GM12872 (cell line): Measurements from ENCODE around the gene SLC35F3.

Experiments
- TF ChIP-seq, protein P1 (sequence below): IDR thresholded peaks from 3 replicates; pipeline ENCODE4 v1.5.1; 2011; ENCODE audit warnings: low read depth, mild to moderate bottlenecking, low read length, moderate library complexity; ENCODE audit not compliant: insufficient read depth

SLC35F3 gene

GRCh38 chr1:234243521-234244260 lies 339.2 kb downstream of the SLC35F3 start:
- TF ChIP-seq, protein P1, sequence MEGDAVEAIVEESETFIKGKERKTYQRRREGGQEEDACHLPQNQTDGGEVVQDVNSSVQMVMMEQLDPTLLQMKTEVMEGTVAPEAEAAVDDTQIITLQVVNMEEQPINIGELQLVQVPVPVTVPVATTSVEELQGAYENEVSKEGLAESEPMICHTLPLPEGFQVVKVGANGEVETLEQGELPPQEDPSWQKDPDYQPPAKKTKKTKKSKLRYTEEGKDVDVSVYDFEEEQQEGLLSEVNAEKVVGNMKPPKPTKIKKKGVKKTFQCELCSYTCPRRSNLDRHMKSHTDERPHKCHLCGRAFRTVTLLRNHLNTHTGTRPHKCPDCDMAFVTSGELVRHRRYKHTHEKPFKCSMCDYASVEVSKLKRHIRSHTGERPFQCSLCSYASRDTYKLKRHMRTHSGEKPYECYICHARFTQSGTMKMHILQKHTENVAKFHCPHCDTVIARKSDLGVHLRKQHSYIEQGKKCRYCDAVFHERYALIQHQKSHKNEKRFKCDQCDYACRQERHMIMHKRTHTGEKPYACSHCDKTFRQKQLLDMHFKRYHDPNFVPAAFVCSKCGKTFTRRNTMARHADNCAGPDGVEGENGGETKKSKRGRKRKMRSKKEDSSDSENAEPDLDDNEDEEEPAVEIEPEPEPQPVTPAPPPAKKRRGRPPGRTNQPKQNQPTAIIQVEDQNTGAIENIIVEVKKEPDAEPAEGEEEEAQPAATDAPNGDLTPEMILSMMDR, result no peak

- TF ChIP-seq, protein P1, result no peak
Observed at GRCh38 chr1:234244482-234244881, 340.0 kb downstream of the SLC35F3 start.

DNA sequence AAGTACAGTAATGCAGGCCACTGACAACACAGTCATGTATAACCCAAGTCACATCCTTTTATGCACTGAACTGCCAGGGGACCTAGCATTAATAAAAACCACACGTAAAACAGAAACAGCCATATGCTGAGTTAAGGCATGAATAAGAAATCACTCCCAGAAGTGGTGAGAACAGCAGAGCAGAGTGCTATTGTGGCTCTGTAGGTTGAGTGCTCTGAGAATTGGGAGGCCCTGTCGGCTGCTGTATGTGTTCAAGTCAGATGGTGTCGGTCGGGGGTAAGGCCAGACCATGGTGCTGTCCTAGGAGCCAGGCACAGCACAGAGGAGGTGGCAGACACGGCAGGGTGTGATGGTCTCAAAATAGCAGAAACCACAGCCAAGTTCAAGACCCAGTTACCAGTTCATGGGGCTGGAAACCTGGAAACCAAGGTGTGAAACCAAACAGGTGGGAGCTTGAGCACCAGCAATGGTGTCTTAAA lies 342.2 kb downstream of the SLC35F3 start:
- TF ChIP-seq, protein P1, result no peak

- TF ChIP-seq, protein P1, result no peak
Observed at GRCh38 chr1:234250747-234251146, 346.3 kb downstream of the SLC35F3 start.

DNA sequence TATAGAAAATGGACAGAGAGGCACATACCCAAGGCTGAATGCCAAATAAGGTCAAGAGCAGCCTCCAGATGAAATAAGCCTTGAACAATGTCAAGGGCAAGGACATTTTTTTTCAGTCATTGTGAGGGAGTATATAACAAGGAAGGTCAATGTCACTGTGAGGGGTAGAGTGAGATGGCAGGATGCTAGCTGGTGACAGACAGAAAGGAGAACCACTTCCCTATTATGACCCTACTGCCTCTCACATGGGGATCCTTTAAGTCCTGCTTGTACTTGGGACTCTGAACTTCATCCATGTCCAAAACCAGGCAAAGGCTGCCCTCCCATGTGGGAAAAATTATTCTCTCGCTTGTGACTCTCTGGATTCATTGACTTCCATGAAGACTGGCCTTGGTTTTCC lies 349.3 kb downstream of the SLC35F3 start:
- TF ChIP-seq, protein P1, result no peak

GRCh38 chr1:234256359-234256758 lies 351.9 kb downstream of the SLC35F3 start:
- TF ChIP-seq, protein P1, result no peak

GRCh38 chr1:234258071-234258470 lies 353.6 kb downstream of the SLC35F3 start:
- TF ChIP-seq, protein P1, result no peak

DNA sequence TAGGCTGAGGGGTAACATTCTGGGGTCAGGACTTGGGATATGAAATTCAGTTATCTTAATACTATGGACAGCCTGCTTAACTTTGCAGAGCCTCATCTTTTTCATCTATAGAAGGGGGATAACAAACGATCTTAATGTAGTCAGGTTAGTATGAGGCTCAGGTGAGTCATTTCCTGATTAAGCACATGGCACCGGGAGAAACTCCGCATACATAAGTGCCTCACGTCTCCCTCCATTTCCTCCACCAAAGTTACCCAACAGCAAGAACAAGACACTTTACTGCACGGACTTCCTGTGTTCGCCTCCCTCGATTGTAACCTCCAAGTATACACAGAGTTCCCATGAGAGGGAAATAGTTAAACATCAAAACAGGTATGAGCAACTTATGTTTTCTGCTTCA lies 356.1 kb downstream of the SLC35F3 start:
- TF ChIP-seq, protein P1, result no peak
